H1 (cell line): ENCODE results near the gene CCBE1. TPM values are rescaled to one million over a fixed set of nuclear protein-coding genes. Genes with fewer than 3 reads are reported as not detected.

Source experiments
- SRF ChIP-seq: IDR thresholded peaks from 2 replicates; pipeline ENCODE4 v1.6.1; 2011; ENCODE audit warnings: mild to moderate bottlenecking, low read depth, low read length, moderate library complexity
- polyA plus RNA-seq, 7 experiments: library from polyadenylated mRNA; depleted of rRNA in 3 of 7; stranded (reverse) in 5 of 7; unstranded in 2 of 7; fragments of >200 nt in 5 of 7; fragments of 200-250 nt in 2 of 7; gene quantifications; 1 replicate in 5 of 7; 2 replicates in 1 of 7; 4 replicates in 1 of 7; pipeline versions ENCODE4 v1.2.1 to v1.2.3, GENCODE V29; 2011 to 2013; ENCODE audit warnings: missing spikeins in 2 of 7, mixed read lengths in 2 of 7
- total RNA-seq: library from RNA; stranded (reverse); fragmentation: NEBNext Ultra II Directional; extraction: Animal tissue kit (Norgen Biotek cat#: 25700); gene quantifications from 2 replicates; pipeline ENCODE4 v1.2.1, GENCODE V29; 2021

The CCBE1 gene
- total and polyA plus RNA-seq, 2 of the 8 experiments (the other 6 are each of a cell fraction or from before 2014, with no cell fraction given): 2.1 to 2.6 TPM

GRCh38 chr18:59454909-59455727 is 242.1 kb downstream of the CCBE1 start (continued):
- TF ChIP-seq SRF: no peak
